HG03139 (cell line): ENCODE measurements around the gene ARF1.

Experiments
- ATAC-seq: cut with Tn5 transposase; IDR thresholded peaks from one replicate; pipeline ENCODE4 v1.9.1; 2021; ENCODE audit not compliant: unreplicated experiment

The ARF1 gene

DNA sequence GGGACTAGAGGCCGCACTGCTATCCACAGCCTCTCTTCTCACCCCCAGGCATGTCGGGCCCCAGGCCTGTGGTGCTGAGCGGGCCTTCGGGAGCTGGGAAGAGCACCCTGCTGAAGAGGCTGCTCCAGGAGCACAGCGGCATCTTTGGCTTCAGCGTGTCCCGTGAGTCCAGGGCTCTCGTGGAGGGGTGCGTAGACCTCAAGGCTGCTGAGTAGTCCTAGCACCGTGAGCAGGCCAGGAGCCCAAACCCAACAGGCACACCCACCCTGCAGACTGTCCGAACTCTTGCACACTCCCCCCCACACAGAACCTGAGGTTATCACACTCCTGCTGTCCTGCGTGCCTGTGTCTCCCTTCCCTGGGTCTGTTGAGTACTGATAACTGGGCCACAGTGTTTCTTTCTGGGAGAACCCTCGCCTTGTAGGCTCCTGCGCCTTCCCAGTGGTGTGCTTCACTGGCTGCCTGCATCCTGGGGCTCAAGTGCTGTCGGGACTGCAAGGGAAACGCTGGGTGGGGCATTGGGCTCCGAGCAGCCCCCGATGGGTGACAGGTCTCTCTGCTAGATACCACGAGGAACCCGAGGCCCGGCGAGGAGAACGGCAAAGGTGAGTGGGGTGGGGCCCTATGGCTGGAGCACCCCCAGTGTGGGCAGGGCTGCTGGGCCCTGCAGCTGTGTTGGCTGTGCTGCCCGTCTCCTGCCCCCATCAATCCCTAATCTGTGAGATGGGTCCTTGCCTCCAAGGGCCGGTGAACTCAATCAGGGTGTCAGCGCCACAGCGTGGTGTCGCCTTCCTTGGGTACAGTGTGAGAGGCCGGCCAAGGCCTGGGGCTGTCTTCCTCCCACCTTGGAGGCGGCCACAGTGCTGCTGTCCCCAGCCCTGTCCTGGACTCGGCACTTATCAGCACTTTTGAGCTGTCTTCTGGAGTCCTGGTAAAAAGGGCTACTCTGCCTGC lies 63.2 kb downstream of the ARF1 start:
- ATAC-seq: no peak

DNA sequence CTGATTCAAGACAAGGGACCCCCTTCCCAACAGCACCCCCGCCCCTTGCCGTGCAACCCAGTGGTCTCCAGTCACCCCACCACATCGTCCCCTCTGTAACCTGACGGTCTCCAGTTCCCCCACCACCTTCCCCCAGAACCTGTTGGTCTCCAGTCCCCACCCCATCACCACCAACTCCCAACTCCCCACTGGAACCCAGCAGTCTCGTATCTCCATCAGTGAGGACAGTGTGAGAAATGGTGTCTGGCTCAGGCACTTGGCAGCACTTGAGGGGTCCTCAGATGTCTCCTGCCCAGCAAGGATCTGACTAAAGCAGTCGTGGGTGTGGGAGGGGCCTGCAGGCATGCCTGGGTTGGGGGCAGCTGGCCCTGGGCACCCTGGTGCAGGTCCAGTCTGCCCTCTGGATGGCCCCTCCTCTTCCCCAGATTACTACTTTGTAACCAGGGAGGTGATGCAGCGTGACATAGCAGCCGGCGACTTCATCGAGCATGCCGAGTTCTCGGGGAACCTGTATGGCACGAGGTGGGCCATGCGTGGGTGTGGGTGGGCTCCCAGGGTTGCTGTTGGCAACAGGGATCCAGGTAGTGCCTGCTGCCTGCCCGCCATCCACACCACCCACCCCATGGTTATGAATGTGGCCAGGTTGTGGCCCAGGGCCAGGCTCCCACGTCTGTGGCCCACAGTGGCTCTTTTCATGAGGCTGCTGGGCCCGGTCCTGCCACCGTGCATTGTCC lies 64.1 kb downstream of the ARF1 start:
- ATAC-seq: no peak

DNA sequence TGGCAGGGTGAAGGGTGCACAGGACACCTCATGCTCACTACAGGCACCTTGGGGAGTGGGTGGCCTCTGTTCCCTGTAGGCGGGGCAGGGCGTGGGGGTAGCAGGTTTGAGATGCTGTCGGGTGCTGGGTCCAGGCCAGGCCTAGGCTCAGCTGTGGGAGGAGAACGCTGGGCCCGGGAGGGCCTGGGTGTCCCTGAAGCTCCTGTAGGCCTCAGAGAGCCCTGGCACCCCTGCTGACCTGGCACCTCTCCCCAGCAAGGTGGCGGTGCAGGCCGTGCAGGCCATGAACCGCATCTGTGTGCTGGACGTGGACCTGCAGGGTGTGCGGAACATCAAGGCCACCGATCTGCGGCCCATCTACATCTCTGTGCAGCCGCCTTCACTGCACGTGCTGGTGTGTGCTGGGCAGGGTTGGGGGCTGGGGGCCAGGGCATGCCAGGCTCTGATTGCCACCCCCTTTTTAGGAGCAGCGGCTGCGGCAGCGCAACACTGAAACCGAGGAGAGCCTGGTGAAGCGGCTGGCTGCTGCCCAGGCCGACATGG lies 64.7 kb downstream of the ARF1 start:
- no peak for ATAC-seq

DNA sequence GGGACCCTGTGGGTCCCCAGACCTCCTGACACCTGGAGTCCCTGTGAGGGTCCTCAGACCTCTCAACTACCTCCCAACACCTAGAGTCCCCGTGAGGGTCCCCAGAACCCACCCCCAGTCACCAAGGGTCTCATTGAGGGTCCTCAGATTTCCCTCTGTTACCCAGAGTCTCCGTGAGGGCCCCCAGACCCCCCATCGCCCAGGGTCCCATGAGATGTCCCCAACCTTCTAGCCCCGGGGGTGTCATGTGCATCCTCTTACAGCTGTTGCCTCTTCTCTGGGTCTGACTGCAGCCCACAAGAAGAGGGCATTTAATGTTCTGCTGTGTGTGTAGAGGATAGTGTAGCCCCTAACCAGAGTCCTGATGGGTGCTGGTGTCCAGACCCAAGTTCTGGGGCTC lies 65.3 kb downstream of the ARF1 start:
- ATAC-seq: no peak

DNA sequence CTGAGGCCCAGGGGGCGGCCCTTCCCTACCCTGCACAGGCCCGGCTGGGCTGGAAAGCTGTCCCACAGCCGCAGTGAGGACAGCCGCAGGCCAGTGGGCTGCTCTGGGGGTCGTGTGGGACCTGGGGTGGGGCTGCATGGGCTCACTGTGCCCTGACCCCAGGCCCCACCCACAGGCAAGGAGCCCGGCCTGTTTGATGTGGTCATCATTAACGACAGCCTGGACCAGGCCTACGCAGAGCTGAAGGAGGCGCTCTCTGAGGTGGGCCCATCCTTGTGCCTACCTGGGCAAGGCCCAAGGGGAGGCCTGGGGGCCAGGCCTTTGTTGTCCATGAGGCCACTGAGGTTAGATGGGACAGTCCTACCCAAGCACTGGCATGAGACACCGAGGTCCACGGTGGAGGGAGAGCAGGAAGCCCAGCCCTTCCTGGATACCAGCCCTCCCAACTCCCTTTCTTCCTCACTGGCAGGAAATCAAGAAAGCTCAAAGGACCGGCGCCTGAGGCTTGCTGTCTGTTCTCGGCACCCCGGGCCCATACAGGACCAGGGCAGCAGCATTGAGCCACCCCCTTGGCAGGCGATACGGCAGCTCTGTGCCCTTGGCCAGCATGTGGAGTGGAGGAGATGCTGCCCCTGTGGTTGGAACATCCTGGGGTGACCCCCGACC lies 65.8 kb downstream of the ARF1 start:
- no peak for ATAC-seq
